ENCODE data around the gene CNTNAP2.

- TF ChIP-seq CTCF (IDR thresholded peaks at IDR 0.05 in 4 of 5, conservative IDR thresholded peaks at IDR 0.05 in 1 of 5) (no peak), POLR2A (IDR thresholded peaks at IDR 0.05) (no peak)
Measured at GRCh38 chr7:148463210-148463609, 2346.6 kb downstream of the CNTNAP2 start.

Measured in gastrocnemius medialis (tissue), 4 donors.